ENCODE measurements around the gene NCKAP5. TPM values are rescaled to one million over a fixed set of nuclear protein-coding genes. Genes with fewer than 3 reads are reported as not detected.

Gene NCKAP5
- total and polyA plus RNA-seq, 2 donors (not counting 1 experiment from before 2014, with no cell fraction given): not detected

GRCh38 chr2:132671151-132671835 is 897.0 kb downstream of the NCKAP5 start:
- H3K36me3 ChIP-seq (replicated peaks in 1 of 2; ENCODE audit: control extremely low read depth in 1 of 2, control insufficient read depth in 1 of 2, extremely low read depth in 1 of 2, insufficient read depth in 2 of 2, low read length in 1 of 2): no peaks in the 10 kb centered on the region
- Mint-ChIP-seq H3K27ac (no peak overlapping the region), H3K4me1 (peaks cover 9% of the 10 kb centered on the region), H3K4me3 (peak overlapping the region; percentile 55), H3K27me3 (peaks cover 47% of the 10 kb centered on the region), H3K9me3 (ENCODE audit: insufficient read depth) (no peaks in the 10 kb centered on the region)
- ATAC-seq (ENCODE audit: low read depth) (no peak), DNase-seq (no peak)
- no peaks in the 10 kb centered on the region for H3K4me1 ChIP-seq (ENCODE audit: control insufficient read depth in 2 of 2, insufficient read depth in 2 of 2, low read length in 2 of 2)
- no peak overlapping the region for H3K9ac ChIP-seq (ENCODE audit: low read length)
- H3K4me3 ChIP-seq (ENCODE audit: control extremely low read depth in 1 of 5, extremely low read depth in 1 of 5, insufficient read depth in 1 of 5, low read depth in 2 of 5, low read length in 4 of 5): no peak overlapping the region
- H4K20me1 ChIP-seq (ENCODE audit: control insufficient read depth, insufficient read depth, low read length, poor library complexity, severe bottlenecking): no peaks in the 10 kb centered on the region
- no peaks in the 10 kb centered on the region for H3K79me2 ChIP-seq (ENCODE audit: control insufficient read depth, insufficient read depth, low read length)
- CTCF ChIA-PET: no interaction called here
- 20% methylated on average over 21 of the region's 23 CpGs for WGBS (ENCODE audit: insufficient coverage)
- peaks cover 0 to 12% (median 0%) of the 10 kb centered on the region in 3 donors for H3K9me3 ChIP-seq (ENCODE audit: control extremely low read depth in 1 of 3, control insufficient read depth in 2 of 3, insufficient read depth in 1 of 3, low read length in 2 of 3)
- intact Hi-C loops (cut with micrococcal nuclease): no loop called here
- no peak overlapping the region for H3K4me2 ChIP-seq (replicated peaks; ENCODE audit: low read depth, low read length, poor library complexity, severe bottlenecking)
- peaks cover 0 to 38% (median 15%) of the 10 kb centered on the region in 4 experiments for H3K27me3 ChIP-seq (replicated peaks in 1 of 4; ENCODE audit: control extremely low read depth in 1 of 4, control insufficient read depth in 3 of 4, insufficient read depth in 4 of 4, low read length in 3 of 4)
- H3K27ac ChIP-seq (ENCODE audit: low read length in 2 of 2): no peak overlapping the region
- TF ChIP-seq EZH2 (IDR thresholded peaks at IDR 0.05; ENCODE audit: borderline replicate concordance, insufficient read depth, low read depth, low read length, poor library complexity, severe bottlenecking): no peak
- TF ChIP-seq CTCF (IDR thresholded peaks at IDR 0.05): no peak
- H2AFZ ChIP-seq (ENCODE audit: insufficient read depth, low read depth, low read length, poor library complexity, severe bottlenecking): no peak overlapping the region
- POLR2A ChIA-PET: no interaction called here

GRCh38 chr2:132670496-132671150 is 897.6 kb downstream of the NCKAP5 start:
- ATAC-seq (ENCODE audit: low read depth) (no peak), DNase-seq (peak; percentile 4)
- no peaks in the 10 kb centered on the region for H3K36me3 ChIP-seq (replicated peaks in 1 of 2; ENCODE audit: control extremely low read depth in 1 of 2, control insufficient read depth in 1 of 2, extremely low read depth in 1 of 2, insufficient read depth in 2 of 2, low read length in 1 of 2)
- no peaks in the 10 kb centered on the region for H4K20me1 ChIP-seq (ENCODE audit: control insufficient read depth, insufficient read depth, low read length, poor library complexity, severe bottlenecking)
- no peaks in the 10 kb centered on the region for H3K79me2 ChIP-seq (ENCODE audit: control insufficient read depth, insufficient read depth, low read length)
- peaks cover 0 to 38% (median 15%) of the 10 kb centered on the region in 4 experiments for H3K27me3 ChIP-seq (replicated peaks in 1 of 4; ENCODE audit: control extremely low read depth in 1 of 4, control insufficient read depth in 3 of 4, insufficient read depth in 4 of 4, low read length in 3 of 4)
- peak overlapping the region in 1 of 5 experiments; percentile 15 for H3K4me3 ChIP-seq (ENCODE audit: control extremely low read depth in 1 of 5, extremely low read depth in 1 of 5, insufficient read depth in 1 of 5, low read depth in 2 of 5, low read length in 4 of 5)
- 6% methylated on average over 33 of the region's 44 CpGs for WGBS (ENCODE audit: insufficient coverage)
- ChIA-PET POLR2A (no interaction called here), CTCF (no interaction called here)
- H3K27ac Mint-ChIP-seq: no peak overlapping the region
- peak overlapping the region; percentile 55 for H3K4me3 Mint-ChIP-seq
- H3K9me3 ChIP-seq (ENCODE audit: control extremely low read depth in 1 of 3, control insufficient read depth in 2 of 3, insufficient read depth in 1 of 3, low read length in 2 of 3): peaks cover 0 to 12% (median 0%) of the 10 kb centered on the region in 3 donors
- H3K9ac ChIP-seq (ENCODE audit: low read length): no peak overlapping the region
- H3K27ac ChIP-seq (ENCODE audit: low read length in 2 of 2): no peak overlapping the region
- no peaks in the 10 kb centered on the region for H3K9me3 Mint-ChIP-seq (ENCODE audit: insufficient read depth)
- peaks cover 9% of the 10 kb centered on the region for H3K4me1 Mint-ChIP-seq
- intact Hi-C loops (cut with micrococcal nuclease): no loop called here
- H3K27me3 Mint-ChIP-seq: peaks cover 47% of the 10 kb centered on the region
- TF ChIP-seq CTCF (IDR thresholded peaks at IDR 0.05) (no peak), EZH2 (IDR thresholded peaks at IDR 0.05; ENCODE audit: borderline replicate concordance, insufficient read depth, low read depth, low read length, poor library complexity, severe bottlenecking) (no peak)
- no peak overlapping the region for H2AFZ ChIP-seq (ENCODE audit: insufficient read depth, low read depth, low read length, poor library complexity, severe bottlenecking)
- H3K4me1 ChIP-seq (ENCODE audit: control insufficient read depth in 2 of 2, insufficient read depth in 2 of 2, low read length in 2 of 2): no peaks in the 10 kb centered on the region
- H3K4me2 ChIP-seq (replicated peaks; ENCODE audit: low read depth, low read length, poor library complexity, severe bottlenecking): peak overlapping the region; percentile 38
